ENCODE measurements around the gene NTNG1.

NTNG1 gene

DNA sequence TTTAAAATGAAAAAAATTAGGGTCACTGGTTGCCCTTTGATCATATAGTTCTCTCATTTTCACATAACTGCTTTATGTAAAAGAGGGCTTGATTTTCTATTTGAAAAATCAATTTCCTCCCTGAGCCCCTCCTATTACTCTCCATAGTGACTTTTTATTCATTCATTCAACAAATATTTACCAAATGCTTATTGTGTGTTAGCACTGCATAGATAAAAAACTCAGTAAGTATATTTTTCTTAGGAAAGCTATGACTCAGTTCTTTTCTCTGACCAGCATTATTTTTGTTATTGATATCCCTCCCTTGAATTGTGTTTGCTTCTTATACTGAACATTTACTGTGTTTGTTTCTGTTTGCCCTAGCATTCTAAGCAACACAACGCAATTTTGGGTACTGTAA, 59.8 kb downstream of the NTNG1 start:
- no peak for DNase-seq (ENCODE audit: low read depth in 1 of 2, low spot score in 1 of 2)
- no peak overlapping the region for H3K4me3 ChIP-seq (replicated peaks; ENCODE audit: insufficient read depth, low read length)
- H3K27ac ChIP-seq (replicated peaks), result no peak overlapping the region
- no peaks in the 10 kb centered on the region for H3K27me3 ChIP-seq (ENCODE audit: insufficient read depth, poor library complexity, severe bottlenecking)
- TF ChIP-seq, protein P1, sequence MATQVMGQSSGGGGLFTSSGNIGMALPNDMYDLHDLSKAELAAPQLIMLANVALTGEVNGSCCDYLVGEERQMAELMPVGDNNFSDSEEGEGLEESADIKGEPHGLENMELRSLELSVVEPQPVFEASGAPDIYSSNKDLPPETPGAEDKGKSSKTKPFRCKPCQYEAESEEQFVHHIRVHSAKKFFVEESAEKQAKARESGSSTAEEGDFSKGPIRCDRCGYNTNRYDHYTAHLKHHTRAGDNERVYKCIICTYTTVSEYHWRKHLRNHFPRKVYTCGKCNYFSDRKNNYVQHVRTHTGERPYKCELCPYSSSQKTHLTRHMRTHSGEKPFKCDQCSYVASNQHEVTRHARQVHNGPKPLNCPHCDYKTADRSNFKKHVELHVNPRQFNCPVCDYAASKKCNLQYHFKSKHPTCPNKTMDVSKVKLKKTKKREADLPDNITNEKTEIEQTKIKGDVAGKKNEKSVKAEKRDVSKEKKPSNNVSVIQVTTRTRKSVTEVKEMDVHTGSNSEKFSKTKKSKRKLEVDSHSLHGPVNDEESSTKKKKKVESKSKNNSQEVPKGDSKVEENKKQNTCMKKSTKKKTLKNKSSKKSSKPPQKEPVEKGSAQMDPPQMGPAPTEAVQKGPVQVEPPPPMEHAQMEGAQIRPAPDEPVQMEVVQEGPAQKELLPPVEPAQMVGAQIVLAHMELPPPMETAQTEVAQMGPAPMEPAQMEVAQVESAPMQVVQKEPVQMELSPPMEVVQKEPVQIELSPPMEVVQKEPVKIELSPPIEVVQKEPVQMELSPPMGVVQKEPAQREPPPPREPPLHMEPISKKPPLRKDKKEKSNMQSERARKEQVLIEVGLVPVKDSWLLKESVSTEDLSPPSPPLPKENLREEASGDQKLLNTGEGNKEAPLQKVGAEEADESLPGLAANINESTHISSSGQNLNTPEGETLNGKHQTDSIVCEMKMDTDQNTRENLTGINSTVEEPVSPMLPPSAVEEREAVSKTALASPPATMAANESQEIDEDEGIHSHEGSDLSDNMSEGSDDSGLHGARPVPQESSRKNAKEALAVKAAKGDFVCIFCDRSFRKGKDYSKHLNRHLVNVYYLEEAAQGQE (IDR thresholded peaks at IDR 0.05; ENCODE audit: insufficient replicate concordance, low read depth), result no peak
- TF ChIP-seq GABPA (IDR thresholded peaks at IDR 0.05; ENCODE audit: low read depth), result no peak
- no peak for TF ChIP-seq SPI1 (IDR thresholded peaks at IDR 0.05; ENCODE audit: borderline replicate concordance, low read depth)
- TF ChIP-seq, protein P2, sequence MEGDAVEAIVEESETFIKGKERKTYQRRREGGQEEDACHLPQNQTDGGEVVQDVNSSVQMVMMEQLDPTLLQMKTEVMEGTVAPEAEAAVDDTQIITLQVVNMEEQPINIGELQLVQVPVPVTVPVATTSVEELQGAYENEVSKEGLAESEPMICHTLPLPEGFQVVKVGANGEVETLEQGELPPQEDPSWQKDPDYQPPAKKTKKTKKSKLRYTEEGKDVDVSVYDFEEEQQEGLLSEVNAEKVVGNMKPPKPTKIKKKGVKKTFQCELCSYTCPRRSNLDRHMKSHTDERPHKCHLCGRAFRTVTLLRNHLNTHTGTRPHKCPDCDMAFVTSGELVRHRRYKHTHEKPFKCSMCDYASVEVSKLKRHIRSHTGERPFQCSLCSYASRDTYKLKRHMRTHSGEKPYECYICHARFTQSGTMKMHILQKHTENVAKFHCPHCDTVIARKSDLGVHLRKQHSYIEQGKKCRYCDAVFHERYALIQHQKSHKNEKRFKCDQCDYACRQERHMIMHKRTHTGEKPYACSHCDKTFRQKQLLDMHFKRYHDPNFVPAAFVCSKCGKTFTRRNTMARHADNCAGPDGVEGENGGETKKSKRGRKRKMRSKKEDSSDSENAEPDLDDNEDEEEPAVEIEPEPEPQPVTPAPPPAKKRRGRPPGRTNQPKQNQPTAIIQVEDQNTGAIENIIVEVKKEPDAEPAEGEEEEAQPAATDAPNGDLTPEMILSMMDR (IDR thresholded peaks at IDR 0.05; ENCODE audit: insufficient read depth, low read length), result no peak
- TF ChIP-seq POLR2AphosphoS5 (IDR thresholded peaks at IDR 0.05; ENCODE audit: low read depth), result no peak

DNA sequence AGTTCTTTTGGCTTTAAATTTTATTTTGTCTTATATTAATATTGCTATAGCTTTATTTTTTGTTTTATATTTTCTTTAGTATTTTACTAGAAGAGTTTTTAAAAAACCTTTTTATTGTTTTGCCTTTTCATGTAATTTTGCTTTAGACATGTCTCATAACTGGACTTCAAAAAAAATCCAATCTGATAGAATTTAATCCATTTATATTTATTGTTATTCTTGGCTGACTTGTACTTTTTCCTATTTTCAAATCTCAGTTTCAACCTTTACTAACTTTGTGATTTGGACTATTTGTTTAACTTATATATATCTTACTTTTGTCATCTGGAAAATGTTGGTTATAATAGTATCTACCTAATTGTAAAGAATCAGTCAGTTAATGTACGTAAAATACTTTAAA, 61.2 kb downstream of the NTNG1 start:
- DNase-seq (ENCODE audit: low read depth in 1 of 2, low spot score in 1 of 2), result no peak
- H3K4me3 ChIP-seq (replicated peaks; ENCODE audit: insufficient read depth, low read length), result no peak overlapping the region
- TF ChIP-seq, protein P1 (IDR thresholded peaks at IDR 0.05; ENCODE audit: insufficient replicate concordance, low read depth), result no peak
- TF ChIP-seq, protein P2 (IDR thresholded peaks at IDR 0.05; ENCODE audit: insufficient read depth, low read length), result no peak
- no peak overlapping the region for H3K27ac ChIP-seq (replicated peaks)
- no peaks in the 10 kb centered on the region for H3K27me3 ChIP-seq (ENCODE audit: insufficient read depth, poor library complexity, severe bottlenecking)

DNA sequence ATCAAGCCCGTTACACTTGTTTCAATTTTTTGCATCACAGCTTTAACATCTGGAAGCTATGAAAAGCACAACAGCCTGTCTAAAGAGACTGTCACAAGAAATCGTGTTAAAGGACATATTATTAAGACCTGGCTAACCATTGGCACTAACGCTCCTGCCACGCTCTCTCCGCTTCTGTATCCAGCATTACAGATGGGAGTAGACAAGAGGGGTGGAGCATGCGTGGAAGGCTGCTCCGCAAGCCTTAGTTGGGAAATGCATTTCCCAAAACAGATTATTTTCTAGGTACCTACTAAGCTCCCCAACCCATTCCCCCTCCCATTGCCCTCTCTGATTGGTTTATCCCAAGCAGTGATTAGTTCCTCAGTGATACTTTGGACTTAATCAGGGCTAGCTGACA, 72.4 kb downstream of the NTNG1 start:
- no peaks in the 10 kb centered on the region for H3K27me3 ChIP-seq (ENCODE audit: insufficient read depth, poor library complexity, severe bottlenecking)
- no peak for DNase-seq (ENCODE audit: low read depth in 1 of 2, low spot score in 1 of 2)
- no peak for TF ChIP-seq GABPA (IDR thresholded peaks at IDR 0.05; ENCODE audit: low read depth)
- TF ChIP-seq, protein P1 (IDR thresholded peaks at IDR 0.05; ENCODE audit: insufficient replicate concordance, low read depth), result no peak
- TF ChIP-seq SPI1 (IDR thresholded peaks at IDR 0.05; ENCODE audit: borderline replicate concordance, low read depth), result no peak
- TF ChIP-seq, protein P2 (IDR thresholded peaks at IDR 0.05; ENCODE audit: insufficient read depth, low read length), result no peak
- TF ChIP-seq POLR2AphosphoS5 (IDR thresholded peaks at IDR 0.05; ENCODE audit: low read depth), result no peak
- H3K4me3 ChIP-seq (replicated peaks; ENCODE audit: insufficient read depth, low read length), result no peak overlapping the region
- no peak overlapping the region for H3K27ac ChIP-seq (replicated peaks)
